ENCODE measurements around the gene FBXO38.

The FBXO38 gene

DNA sequence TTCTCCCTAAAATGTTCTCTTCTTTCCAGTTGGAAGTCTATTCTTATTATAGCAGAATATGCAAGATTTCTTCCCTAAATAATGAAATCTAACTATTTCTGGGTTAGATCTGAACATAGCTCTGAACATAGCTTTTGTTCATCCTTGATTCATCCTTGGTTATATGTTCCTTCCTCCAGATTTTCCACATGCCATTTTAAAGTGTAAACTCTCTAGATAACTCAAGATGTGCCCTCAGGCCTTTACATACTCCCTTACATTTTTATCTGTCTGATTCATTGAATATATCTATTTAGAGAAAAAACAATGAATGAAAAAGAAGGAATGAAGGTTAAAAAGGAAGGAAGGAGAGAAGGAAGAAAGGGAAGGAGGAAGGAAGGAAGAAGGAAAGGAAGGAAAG, 100.9 kb downstream of the FBXO38 start:
- Histone ChIP-seq H3K18ac (ENCODE audit: low read length) (no peak overlapping the region), H2BK12ac (ENCODE audit: low read length) (no peak overlapping the region), H3K9me3 (replicated peaks in 1 of 2; ENCODE audit: control insufficient read depth in 2 of 2, insufficient read depth in 1 of 2, low read depth in 1 of 2, low read length in 2 of 2) (no peaks in the 10 kb centered on the region), H3K4ac (ENCODE audit: low read length) (no peak overlapping the region), H3K9ac (ENCODE audit: low read depth, low read length, poor library complexity) (no peak overlapping the region), H4K91ac (ENCODE audit: low read depth, low read length, poor library complexity) (no peak overlapping the region), H3K4me1 (ENCODE audit: control insufficient read depth in 2 of 2, insufficient read depth in 1 of 2, low read depth in 1 of 2, low read length in 2 of 2) (peaks cover 2 to 11% of the 10 kb centered on the region in 2 donors), H3K27ac (replicated peaks; ENCODE audit: low read length) (no peak overlapping the region), H3K23ac (ENCODE audit: low read depth, low read length, poor library complexity) (no peak overlapping the region), H3K4me3 (ENCODE audit: low read length in 2 of 2) (no peak overlapping the region), H2BK15ac (ENCODE audit: low read length) (no peak overlapping the region), H2BK120ac (ENCODE audit: low read depth, low read length) (no peak overlapping the region), H3K4me2 (ENCODE audit: insufficient read depth, low read length, poor library complexity, severe bottlenecking) (no peak overlapping the region), H2AK5ac (ENCODE audit: low read depth, low read length) (no peak overlapping the region), H3K79me1 (ENCODE audit: low read depth, low read length) (no peaks in the 10 kb centered on the region), H4K8ac (ENCODE audit: low read depth, low read length) (no peak overlapping the region), H2BK5ac (ENCODE audit: low read length) (no peak overlapping the region), H2AFZ (ENCODE audit: low read length) (no peak overlapping the region), H3K36me3 (replicated peaks in 1 of 2; ENCODE audit: control insufficient read depth in 2 of 2, insufficient read depth in 2 of 2, low read length in 2 of 2) (no peaks in the 10 kb centered on the region), H3K27me3 (ENCODE audit: control insufficient read depth in 3 of 3, insufficient read depth in 3 of 3, low read depth in 1 of 3, low read length in 3 of 3) (peaks cover 0 to 5% (median 0%) of the 10 kb centered on the region in 3 experiments), H3K14ac (ENCODE audit: low read length) (no peak overlapping the region)
- no peak for DNase-seq (ENCODE audit: low spot score)

DNA sequence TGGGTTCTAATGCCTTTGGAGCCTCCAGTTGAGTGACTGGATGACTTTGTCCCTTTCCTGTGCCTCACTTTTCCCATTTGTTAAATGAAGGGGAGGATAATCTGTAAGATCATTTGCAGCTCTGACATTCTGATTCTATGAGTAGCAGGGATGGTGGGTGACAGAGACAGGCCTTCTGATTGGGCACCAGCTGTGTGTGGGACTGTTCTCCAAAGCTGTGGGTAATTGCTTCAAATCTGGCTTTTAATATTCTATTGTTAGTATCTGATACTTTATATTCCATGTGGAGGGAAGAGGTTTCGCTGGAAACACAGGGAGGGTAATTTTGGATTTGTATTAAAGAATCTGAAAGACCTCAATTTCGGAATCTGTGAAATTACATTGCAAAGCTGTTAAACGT, 102.7 kb downstream of the FBXO38 start:
- no peak overlapping the region for H4K8ac ChIP-seq (ENCODE audit: low read depth, low read length)
- H2BK5ac ChIP-seq (ENCODE audit: low read length), result no peak overlapping the region
- no peak overlapping the region for H3K23ac ChIP-seq (ENCODE audit: low read depth, low read length, poor library complexity)
- H3K27me3 ChIP-seq (ENCODE audit: control insufficient read depth in 3 of 3, insufficient read depth in 3 of 3, low read depth in 1 of 3, low read length in 3 of 3), result peaks cover 0 to 5% (median 0%) of the 10 kb centered on the region in 3 experiments
- no peak overlapping the region for H3K27ac ChIP-seq (replicated peaks; ENCODE audit: low read length)
- H2AK5ac ChIP-seq (ENCODE audit: low read depth, low read length), result no peak overlapping the region
- H2BK15ac ChIP-seq (ENCODE audit: low read length), result no peak overlapping the region
- no peak overlapping the region for H3K4me3 ChIP-seq (ENCODE audit: low read length in 2 of 2)
- H3K4me1 ChIP-seq (ENCODE audit: control insufficient read depth in 2 of 2, insufficient read depth in 1 of 2, low read depth in 1 of 2, low read length in 2 of 2), result peaks cover 2 to 8% of the 10 kb centered on the region in 2 donors
- no peaks in the 10 kb centered on the region for H3K9me3 ChIP-seq (replicated peaks in 1 of 2; ENCODE audit: control insufficient read depth in 2 of 2, insufficient read depth in 1 of 2, low read depth in 1 of 2, low read length in 2 of 2)
- H3K79me1 ChIP-seq (ENCODE audit: low read depth, low read length), result no peaks in the 10 kb centered on the region
- no peak for DNase-seq (ENCODE audit: low spot score)
- H3K4ac ChIP-seq (ENCODE audit: low read length), result no peak overlapping the region
- no peak overlapping the region for H3K14ac ChIP-seq (ENCODE audit: low read length)
- no peak overlapping the region for H3K9ac ChIP-seq (ENCODE audit: low read depth, low read length, poor library complexity)
- H2AFZ ChIP-seq (ENCODE audit: low read length), result no peak overlapping the region
- no peaks in the 10 kb centered on the region for H3K36me3 ChIP-seq (replicated peaks in 1 of 2; ENCODE audit: control insufficient read depth in 2 of 2, insufficient read depth in 2 of 2, low read length in 2 of 2)
- no peak overlapping the region for H3K4me2 ChIP-seq (ENCODE audit: insufficient read depth, low read length, poor library complexity, severe bottlenecking)
- no CpG with 5 or more reads among the region's 3 CpGs for WGBS, 2 donors (ENCODE audit: extremely low coverage in 2 of 2, insufficient read length in 2 of 2, insufficient replicate concordance in 1 of 2)
- H2BK12ac ChIP-seq (ENCODE audit: low read length), result no peak overlapping the region
- no peak overlapping the region for H3K18ac ChIP-seq (ENCODE audit: low read length)
- H2BK120ac ChIP-seq (ENCODE audit: low read depth, low read length), result no peak overlapping the region
- no peak overlapping the region for H4K91ac ChIP-seq (ENCODE audit: low read depth, low read length, poor library complexity)

DNA sequence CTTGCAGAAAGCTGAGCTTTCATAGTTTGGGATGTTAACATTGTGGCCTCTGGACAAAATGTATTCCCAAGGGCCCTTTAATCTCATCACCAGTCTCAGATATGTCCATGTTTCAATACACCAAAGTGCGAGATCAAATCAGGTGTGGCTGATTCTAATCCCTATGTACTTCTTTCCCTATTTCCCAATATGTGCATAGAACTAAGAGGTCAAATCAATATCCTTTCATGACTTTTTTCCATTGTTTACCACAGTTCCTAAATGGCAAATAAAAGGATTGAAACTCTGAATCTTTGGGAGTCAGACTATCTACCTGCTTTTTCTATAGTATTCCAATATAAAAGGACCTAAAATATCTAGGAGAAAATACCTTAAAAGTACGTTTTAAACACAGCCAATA, 105.0 kb downstream of the FBXO38 start:
- no peak overlapping the region for H3K18ac ChIP-seq (ENCODE audit: low read length)
- H3K27ac ChIP-seq (replicated peaks; ENCODE audit: low read length), result no peak overlapping the region
- peaks cover 0 to 8% (median 0%) of the 10 kb centered on the region in 3 experiments for H3K27me3 ChIP-seq (ENCODE audit: control insufficient read depth in 3 of 3, insufficient read depth in 3 of 3, low read depth in 1 of 3, low read length in 3 of 3)
- no peak overlapping the region for H2BK15ac ChIP-seq (ENCODE audit: low read length)
- H3K79me1 ChIP-seq (ENCODE audit: low read depth, low read length), result no peaks in the 10 kb centered on the region
- no peak overlapping the region for H2BK120ac ChIP-seq (ENCODE audit: low read depth, low read length)
- no peak overlapping the region for H3K23ac ChIP-seq (ENCODE audit: low read depth, low read length, poor library complexity)
- H2AK5ac ChIP-seq (ENCODE audit: low read depth, low read length), result no peak overlapping the region
- no peak overlapping the region for H3K14ac ChIP-seq (ENCODE audit: low read length)
- H3K4me1 ChIP-seq (ENCODE audit: control insufficient read depth in 2 of 2, insufficient read depth in 1 of 2, low read depth in 1 of 2, low read length in 2 of 2), result no peaks in the 10 kb centered on the region
- no peak overlapping the region for H2BK12ac ChIP-seq (ENCODE audit: low read length)
- no peak overlapping the region for H3K4me2 ChIP-seq (ENCODE audit: insufficient read depth, low read length, poor library complexity, severe bottlenecking)
- no peak overlapping the region for H4K91ac ChIP-seq (ENCODE audit: low read depth, low read length, poor library complexity)
- H4K8ac ChIP-seq (ENCODE audit: low read depth, low read length), result no peak overlapping the region
- no peak for DNase-seq (ENCODE audit: low spot score)
- H3K9ac ChIP-seq (ENCODE audit: low read depth, low read length, poor library complexity), result no peak overlapping the region
- no peaks in the 10 kb centered on the region for H3K36me3 ChIP-seq (replicated peaks in 1 of 2; ENCODE audit: control insufficient read depth in 2 of 2, insufficient read depth in 2 of 2, low read length in 2 of 2)
- H3K9me3 ChIP-seq (replicated peaks in 1 of 2; ENCODE audit: control insufficient read depth in 2 of 2, insufficient read depth in 1 of 2, low read depth in 1 of 2, low read length in 2 of 2), result no peaks in the 10 kb centered on the region
- WGBS, 2 donors (ENCODE audit: extremely low coverage in 2 of 2, insufficient read length in 2 of 2, insufficient replicate concordance in 1 of 2), result no CpG with 5 or more reads among the region's 2 CpGs
- H2AFZ ChIP-seq (ENCODE audit: low read length), result no peak overlapping the region
- H3K4me3 ChIP-seq (ENCODE audit: low read length in 2 of 2), result no peak overlapping the region
- H2BK5ac ChIP-seq (ENCODE audit: low read length), result no peak overlapping the region
- no peak overlapping the region for H3K4ac ChIP-seq (ENCODE audit: low read length)

DNA sequence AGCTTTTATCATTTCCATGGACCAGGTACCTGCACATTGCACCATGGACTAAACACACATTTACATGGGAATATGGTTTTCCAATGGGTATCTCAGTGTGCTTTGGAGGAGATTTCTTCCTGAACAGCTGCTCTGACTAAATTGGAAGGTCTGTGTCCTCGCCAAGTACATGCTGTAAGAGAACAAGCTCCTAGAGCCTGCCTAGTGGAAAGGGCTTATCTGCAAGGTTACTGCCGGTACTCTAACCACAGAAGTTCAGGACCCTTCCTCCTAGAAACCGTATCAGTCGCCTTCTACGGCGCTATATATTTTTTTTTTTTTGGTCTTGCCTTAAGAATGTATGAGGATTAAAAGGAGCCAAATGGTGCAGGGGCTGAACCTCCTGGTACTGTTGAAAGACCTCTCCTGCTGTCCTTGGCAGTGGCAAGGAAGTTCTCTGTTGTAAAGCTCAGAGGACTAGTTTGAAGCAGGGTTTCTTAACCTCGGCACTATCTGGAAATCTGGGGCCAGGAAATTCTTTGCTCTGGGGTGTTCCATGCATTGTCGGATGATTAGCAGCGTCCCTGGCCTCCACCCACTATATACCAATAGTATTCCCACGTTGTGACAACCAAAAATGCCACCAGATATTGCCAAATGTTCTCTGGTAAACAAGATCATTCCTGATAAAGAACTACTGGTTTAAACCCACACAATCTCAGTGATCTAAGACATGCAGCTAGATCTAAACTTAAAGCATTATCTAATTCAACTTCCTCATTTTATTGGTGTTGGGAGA, 107.4 kb downstream of the FBXO38 start:
- Histone ChIP-seq H3K9ac (ENCODE audit: low read depth, low read length, poor library complexity) (no peak overlapping the region), H2BK15ac (ENCODE audit: low read length) (no peak overlapping the region), H3K79me1 (ENCODE audit: low read depth, low read length) (no peaks in the 10 kb centered on the region), H2BK12ac (ENCODE audit: low read length) (no peak overlapping the region), H4K8ac (ENCODE audit: low read depth, low read length) (no peak overlapping the region), H3K9me3 (replicated peaks in 1 of 2; ENCODE audit: control insufficient read depth in 2 of 2, insufficient read depth in 1 of 2, low read depth in 1 of 2, low read length in 2 of 2) (no peaks in the 10 kb centered on the region), H3K36me3 (replicated peaks in 1 of 2; ENCODE audit: control insufficient read depth in 2 of 2, insufficient read depth in 2 of 2, low read length in 2 of 2) (no peaks in the 10 kb centered on the region), H3K27me3 (ENCODE audit: control insufficient read depth in 3 of 3, insufficient read depth in 3 of 3, low read depth in 1 of 3, low read length in 3 of 3) (peaks cover 0 to 13% (median 0%) of the 10 kb centered on the region in 3 experiments), H3K4ac (ENCODE audit: low read length) (no peak overlapping the region), H3K14ac (ENCODE audit: low read length) (no peak overlapping the region), H3K4me1 (ENCODE audit: control insufficient read depth in 2 of 2, insufficient read depth in 1 of 2, low read depth in 1 of 2, low read length in 2 of 2) (no peaks in the 10 kb centered on the region), H2BK5ac (ENCODE audit: low read length) (no peak overlapping the region), H3K18ac (ENCODE audit: low read length) (no peak overlapping the region), H3K4me2 (ENCODE audit: insufficient read depth, low read length, poor library complexity, severe bottlenecking) (no peak overlapping the region), H2AK5ac (ENCODE audit: low read depth, low read length) (no peak overlapping the region), H3K23ac (ENCODE audit: low read depth, low read length, poor library complexity) (no peak overlapping the region), H3K27ac (replicated peaks; ENCODE audit: low read length) (no peak overlapping the region), H2BK120ac (ENCODE audit: low read depth, low read length) (no peak overlapping the region), H3K4me3 (ENCODE audit: low read length in 2 of 2) (no peak overlapping the region), H2AFZ (ENCODE audit: low read length) (no peak overlapping the region), H4K91ac (ENCODE audit: low read depth, low read length, poor library complexity) (no peak overlapping the region)
- no peak for DNase-seq (ENCODE audit: low spot score)
- no CpG with 5 or more reads among the region's 10 CpGs for WGBS, 2 donors (ENCODE audit: extremely low coverage in 2 of 2, insufficient read length in 2 of 2, insufficient replicate concordance in 1 of 2)

Data from neuronal stem cell (in vitro differentiated cells).